Hepatocyte (in vitro differentiated cells): ENCODE results near the gene CCDC187.

Experiments used
- EZH2 ChIP-seq: fragments of 200-600 bp; sonication (generic); IDR thresholded peaks from 2 replicates; pipeline ENCODE4 v1.6.1; 2016; ENCODE audit warnings: antibody characterized with exemption, mild to moderate bottlenecking, borderline replicate concordance
- EZH2phosphoT487 ChIP-seq: fragments of 200-600 bp; sonication (generic); IDR thresholded peaks from one replicate; pipeline ENCODE4 v1.6.1; 2018; ENCODE audit warnings: antibody characterized with exemption, mild to moderate bottlenecking, low read depth, moderate library complexity; ENCODE audit not compliant: unreplicated experiment, severe bottlenecking
- TF ChIP-seq, protein P1 (sequence below): fragments of 200-600 bp; sonication (generic); IDR thresholded peaks from 2 replicates; pipeline ENCODE4 v1.5.1; 2016; ENCODE audit warnings: antibody characterized with exemption, mild to moderate bottlenecking; ENCODE audit not compliant: poor library complexity

DNA sequence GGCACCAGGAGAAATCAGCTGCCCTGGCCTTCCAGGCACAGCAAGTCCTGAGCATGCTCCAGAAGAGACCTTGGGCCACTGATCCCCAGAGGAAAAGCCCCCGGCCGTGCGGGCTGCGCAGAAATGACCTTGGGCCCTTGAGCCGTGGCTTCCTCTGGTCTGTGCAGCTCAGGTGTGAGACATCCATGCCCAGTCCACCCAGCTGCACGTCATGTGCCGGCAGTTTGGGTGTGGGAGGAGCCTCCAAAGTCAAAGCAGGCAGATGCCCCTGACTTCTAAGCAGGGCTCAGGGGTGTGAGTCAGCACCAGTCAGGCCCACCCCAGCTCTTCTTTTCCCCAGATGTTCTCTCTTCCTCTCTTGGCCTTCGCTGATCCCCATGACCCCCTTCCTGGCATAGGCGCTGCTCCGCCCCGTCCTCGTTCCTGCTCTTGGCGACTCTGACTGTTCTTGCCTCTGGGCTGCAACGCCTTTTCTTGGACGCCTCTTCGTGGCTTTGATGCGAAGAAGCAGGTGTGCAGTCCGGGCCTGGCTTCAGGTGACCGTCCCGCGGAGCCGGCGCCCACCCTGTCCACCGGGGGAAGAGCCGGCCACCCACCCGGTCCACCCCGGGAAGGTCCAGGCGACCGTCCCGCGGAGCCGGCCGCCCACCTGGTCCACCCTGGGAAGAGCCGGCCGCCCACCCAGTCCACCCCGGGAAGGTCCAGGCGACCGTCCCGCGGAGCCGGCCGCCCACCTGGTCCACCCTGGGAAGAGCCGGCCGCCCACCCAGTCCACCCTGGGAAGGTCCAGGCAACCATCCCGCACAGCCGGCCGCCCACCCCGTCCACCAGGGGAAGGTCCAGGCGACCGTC is 52.4 kb downstream of the CCDC187 start:
- TF ChIP-seq, protein P1, sequence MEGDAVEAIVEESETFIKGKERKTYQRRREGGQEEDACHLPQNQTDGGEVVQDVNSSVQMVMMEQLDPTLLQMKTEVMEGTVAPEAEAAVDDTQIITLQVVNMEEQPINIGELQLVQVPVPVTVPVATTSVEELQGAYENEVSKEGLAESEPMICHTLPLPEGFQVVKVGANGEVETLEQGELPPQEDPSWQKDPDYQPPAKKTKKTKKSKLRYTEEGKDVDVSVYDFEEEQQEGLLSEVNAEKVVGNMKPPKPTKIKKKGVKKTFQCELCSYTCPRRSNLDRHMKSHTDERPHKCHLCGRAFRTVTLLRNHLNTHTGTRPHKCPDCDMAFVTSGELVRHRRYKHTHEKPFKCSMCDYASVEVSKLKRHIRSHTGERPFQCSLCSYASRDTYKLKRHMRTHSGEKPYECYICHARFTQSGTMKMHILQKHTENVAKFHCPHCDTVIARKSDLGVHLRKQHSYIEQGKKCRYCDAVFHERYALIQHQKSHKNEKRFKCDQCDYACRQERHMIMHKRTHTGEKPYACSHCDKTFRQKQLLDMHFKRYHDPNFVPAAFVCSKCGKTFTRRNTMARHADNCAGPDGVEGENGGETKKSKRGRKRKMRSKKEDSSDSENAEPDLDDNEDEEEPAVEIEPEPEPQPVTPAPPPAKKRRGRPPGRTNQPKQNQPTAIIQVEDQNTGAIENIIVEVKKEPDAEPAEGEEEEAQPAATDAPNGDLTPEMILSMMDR, result no peak
- TF ChIP-seq EZH2 (no peak), EZH2phosphoT487 (no peak)
